Activated T-cell treated with anti-CD3 and anti-CD28 coated beads for 48 hours (primary cell): ENCODE results near the gene AFAP1L2.
"Not testable (repeated sequence)": the region's sequence is repeated elsewhere in the genome, so short reads cannot be mapped to it uniquely, and the experiment has no call there.

Experiments used
- DNase-seq: peaks from one replicate; pipeline ENCODE4 v3.0.0-alpha.2; 2020; ENCODE audit warnings: low read depth

The AFAP1L2 gene

DNA sequence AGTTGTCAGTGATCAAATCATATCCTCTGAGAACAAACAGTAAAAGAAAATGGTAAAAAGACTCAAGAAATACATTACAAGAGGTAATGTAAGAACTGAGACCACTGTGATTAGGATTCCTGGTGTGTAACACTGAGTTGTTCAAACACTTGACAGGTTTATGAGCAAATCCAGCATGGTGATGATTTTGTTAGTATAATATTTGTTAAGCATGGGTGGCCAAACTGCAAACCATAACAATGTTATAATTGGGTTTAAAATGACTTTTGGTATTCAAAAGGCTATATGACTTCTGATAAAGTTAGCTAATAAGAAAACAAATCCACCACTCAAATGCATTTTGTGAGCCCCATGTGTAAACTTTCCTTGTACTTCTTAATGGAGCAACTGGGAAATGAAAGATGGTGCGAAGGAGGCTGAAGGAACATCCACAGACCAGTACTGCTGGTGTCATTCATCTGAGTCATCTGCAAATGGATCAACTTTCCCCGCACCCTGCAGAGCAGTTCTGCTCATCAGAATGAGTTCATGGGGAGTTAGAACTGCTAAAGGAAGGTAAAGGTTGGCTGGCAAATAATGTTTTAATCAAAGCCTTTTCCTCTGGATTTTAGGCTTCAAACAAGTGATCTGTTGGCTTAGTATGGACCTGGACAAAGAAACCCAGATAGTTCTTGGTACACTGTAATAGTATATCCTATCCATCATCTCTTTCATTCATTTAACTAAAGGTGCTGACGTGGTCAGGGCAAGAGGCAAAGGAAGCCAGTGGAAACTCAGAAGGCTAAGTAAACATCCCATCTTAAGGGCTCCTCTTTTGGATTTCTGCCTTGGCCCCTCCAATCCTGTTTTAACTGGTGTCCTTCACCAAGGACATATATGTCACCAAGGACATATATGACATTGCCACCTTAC, 45.0 kb downstream of the AFAP1L2 start:
- DNase-seq, result no peak

DNA sequence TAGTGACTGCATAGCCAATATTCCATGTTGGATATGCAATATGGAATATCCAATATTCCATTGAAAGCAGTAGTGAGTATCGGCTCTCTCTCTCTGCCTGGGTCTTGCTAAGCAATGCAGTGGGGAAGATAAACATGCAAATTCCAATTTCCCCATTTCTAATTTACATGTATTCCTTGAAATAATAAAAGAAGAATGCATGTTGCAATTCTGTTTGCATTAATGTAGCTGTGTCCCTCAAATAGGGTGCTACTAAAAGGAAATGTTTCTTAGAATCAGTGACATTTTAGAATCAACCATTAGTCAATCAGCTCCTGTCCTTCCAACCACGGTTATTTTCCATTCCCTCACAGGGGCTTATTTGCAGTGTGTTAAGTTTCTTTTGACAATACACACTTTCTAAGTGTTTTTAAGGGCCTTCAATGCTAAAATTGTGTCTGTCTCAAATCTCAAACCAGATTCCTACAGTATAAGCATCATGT, 46.7 kb downstream of the AFAP1L2 start:
- no peak for DNase-seq

DNA sequence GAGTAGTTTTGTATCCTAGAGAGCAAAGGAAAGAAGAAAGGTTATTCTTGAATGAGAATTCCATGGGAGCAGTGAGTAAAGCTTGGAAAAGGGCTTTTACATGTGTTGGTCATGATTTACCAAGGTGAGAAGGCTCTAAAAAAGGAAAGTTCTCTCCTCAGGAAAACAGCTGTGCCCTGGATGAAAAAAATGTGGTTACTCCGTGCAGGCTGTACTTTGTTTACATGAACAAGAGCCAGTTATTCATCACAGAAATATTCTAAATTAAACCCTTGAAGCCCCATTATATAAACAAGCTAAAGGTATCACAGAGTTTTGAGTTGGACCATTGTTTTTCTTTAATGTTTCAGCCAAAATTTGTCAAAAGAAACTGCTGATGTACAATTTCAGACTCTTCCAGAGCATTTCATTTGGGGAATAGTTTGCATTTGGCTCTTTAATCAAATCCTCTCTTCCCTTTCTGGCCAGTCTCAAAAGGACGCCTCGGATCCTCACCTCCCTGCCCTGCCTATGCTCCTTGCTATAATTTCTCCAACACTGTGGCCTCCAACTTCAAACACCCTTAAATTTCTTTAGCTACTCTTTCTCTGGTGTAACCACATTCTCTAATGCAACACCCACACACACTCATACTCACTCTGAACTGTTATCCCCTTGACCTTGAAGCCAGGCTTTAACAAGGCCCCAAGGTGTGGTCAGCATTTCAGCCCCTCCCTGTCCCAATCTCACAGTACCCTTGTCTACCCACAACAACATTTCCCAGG, 47.4 kb downstream of the AFAP1L2 start:
- no peak for DNase-seq

DNA sequence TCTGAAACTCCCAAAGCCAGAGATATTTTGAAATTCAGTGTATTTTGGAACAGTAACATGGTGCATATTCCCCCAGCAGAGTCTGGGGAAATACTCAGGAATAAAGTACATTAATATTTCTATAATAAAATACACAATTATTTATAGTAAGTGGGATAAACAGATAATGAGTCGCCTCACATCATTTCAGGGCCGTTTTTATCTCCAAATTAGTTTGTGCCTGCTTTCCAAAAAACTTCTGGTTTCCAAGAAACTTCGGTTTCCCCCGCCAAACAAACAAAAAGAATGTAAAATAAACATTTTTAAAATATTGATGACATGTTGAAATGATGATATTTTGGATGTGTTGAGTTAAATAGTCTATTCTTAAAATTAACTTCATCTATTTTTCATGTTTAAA, 48.2 kb downstream of the AFAP1L2 start:
- no peak for DNase-seq

DNA sequence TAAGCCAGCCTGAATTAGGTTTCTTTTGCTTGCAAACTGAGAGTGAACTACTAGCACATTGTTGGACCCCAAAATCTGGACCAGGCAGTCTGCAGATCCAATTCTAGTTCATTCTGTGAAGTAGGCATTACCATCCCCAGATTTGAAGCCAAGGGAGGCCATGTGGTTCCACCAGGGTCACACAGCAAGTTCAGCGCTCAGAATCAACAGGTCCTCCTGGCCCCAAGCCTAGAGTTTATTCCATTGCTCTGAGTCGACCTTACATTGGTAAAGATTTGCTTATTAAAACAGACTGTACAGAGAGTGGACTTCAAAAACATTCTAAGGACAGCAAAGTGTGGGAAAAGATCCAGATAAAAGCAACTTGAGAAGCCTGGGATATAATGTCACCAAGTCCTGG, 50.9 kb downstream of the AFAP1L2 start:
- DNase-seq, result no peak

DNA sequence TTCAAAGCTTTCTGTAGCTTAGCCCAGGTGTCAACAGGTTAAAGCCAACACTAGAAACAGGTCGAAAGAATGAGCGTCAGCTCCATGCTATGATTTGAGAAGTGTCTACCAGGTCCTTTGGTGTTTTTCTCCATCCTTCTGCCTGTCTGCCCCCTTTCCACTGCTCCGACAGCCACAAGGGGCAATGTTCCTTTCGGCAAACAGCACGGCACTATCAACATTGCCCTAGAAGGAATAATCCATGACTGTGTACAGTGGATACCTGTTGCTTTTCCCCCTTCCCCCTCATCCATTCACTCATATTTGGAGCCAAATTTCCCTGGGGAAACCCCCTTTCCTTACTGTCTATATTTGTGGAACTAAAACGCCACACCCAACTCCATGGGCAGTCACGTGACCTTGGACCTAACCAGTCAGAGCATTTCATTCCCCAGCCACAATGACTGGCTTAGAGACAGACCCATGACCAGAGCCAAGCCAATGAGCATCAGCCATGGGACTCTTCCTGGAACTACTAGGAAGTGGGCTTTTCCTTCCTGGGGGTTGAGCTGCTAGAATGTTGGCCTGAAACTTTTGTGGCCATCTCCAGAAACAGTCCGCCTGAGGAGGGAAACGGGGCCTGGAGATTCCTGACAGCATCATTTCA, 51.5 kb downstream of the AFAP1L2 start:
- no peak for DNase-seq

DNA sequence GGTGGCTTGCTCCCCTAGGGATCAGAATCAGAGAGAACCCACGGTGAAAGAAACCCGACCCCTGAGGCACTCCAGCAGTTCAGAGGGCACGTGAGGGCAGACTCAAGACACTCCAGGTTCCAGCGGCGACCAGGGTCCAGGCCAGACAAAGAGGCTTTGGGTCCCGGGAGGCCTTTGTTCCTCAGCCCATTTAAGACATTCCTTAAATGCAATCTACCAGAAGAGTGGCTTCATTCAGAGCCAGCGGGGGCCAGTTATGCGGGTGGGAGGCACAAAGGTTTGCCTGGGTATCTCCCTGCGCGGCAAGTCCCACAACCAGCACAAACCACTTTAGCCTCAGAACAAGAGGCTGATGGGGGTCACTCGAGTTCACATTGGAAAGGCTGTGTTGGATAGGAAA, 53.6 kb downstream of the AFAP1L2 start:
- no peak for DNase-seq

DNA sequence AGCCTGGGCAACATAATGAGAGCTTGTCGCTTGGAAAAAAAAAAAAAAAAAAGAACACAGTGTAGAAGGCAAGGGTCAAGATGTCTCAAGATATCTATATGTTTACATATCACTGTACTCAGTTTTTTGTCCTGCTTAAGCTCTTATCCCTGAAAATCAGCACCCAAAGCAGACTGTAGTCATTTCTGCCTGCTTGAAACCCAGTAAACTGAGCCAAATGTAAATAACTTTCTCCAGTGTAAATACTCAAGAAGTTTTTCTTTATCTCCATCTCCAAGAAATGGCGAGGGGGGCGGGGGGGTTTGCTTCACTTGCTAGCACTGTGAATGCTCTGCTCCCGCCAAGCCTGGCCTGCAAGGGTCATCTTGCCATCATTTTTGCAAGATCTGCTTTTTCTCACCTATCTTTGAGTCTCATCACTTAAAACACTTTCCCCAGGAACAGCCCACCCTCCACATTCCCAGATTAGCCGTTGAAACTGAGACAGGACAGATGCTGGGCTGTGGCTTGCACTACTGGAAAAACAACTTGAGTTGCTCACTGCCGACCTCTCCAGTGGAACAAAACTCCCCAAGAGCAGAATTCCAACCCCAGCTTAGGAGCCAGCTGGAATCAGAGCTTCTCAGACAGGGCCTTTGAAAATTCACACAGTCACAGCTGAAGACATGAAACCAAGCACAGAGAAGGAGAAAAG, 54.6 kb downstream of the AFAP1L2 start:
- no peak for DNase-seq

DNA sequence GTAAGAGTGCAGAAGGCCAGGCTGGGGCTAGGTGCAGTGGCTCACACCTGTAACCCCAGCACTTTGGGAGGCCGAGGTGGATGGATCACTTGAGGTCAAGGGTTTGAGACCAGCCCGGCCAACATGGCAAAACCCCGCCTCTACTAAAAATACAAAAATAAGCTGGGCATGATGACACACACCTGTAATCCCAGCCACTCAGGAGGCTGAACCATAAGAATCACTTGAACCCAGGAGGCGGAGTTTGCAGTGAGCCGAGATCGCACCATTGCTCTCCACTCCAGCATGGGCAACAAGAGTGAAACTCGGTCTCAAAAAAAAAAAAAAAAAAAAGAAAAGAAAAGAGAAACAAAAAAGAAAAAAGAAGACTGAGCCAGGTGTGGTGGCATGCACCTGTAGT, 55.2 kb downstream of the AFAP1L2 start:
- DNase-seq, result not testable (repeated sequence)

DNA sequence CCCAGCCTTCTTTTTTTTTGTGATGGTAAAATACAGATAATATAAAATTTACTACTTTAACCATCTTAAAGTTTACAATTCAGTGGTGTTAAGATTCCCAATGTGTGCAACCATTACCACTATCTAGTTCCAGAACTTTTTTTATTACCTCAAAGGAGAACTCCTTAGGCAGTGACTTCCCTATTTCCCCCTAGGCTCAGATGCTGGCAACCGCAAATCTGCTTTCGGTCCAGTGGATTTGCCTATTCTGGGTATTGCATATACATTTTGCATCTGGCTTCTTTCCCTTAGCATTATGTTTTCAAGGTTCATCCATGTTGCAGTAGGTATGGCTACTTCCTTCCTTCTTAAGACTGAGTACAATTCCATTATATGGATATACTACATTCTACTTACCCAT, 56.5 kb downstream of the AFAP1L2 start:
- DNase-seq, result no peak

DNA sequence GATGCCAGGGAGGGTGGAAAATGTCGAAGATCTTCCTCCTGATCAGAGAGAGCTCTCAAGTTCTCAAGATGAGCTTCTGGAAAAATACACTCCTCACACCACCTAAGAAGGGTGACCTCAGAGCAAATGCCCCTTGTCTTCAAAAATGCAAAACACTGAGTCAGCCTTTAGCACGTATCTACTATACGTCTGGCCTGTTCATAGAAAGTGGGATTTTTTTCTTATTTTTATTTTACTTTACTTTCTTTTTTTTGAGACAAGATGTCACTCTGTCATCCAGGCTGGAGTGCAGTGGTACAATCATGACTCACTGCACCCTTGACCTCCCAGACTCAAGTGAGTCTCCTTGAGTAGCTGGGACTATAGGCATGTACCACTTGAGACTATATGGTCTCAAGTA, 57.1 kb downstream of the AFAP1L2 start:
- no peak for DNase-seq

DNA sequence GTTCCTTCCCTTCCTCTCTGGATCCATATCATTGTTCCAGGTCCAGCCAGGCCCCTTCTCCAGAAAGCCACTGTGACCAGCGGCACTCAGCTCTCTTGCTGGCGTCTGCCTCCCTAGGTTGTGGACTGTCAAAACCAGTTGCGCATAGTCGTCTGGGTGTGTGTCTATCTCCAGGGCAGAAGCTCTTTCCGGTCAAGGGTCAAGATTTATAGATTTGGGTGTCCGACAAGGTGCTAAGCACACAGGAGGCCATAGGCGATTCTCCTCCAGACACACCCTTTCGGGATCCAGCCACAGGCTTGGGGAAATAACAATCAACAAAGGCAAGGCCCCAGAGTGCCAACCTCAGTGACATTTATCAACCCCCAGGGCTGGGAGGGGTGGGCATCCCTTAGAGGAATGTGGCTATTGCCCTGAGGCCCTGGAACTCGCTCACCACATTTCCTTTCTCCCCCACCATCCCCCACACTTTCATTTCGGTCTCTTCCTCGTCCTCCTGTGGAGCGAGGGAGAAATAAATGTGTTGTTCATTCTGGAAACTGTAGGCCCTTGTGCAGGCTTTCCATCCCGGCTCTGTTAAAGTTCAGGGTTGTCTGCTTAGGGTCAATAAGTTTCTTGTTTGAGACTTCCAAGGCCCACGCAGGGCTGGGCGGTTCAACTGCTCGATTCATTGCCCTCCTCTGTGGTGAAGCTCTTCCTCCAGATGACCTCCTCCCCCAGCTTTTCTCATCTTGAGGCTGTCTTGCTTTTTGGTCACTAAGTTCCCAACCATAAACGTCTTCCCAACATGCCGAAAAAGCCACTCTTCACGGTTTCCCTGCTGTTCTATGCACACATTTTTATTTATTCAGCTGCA, 57.9 kb downstream of the AFAP1L2 start:
- no peak for DNase-seq

DNA sequence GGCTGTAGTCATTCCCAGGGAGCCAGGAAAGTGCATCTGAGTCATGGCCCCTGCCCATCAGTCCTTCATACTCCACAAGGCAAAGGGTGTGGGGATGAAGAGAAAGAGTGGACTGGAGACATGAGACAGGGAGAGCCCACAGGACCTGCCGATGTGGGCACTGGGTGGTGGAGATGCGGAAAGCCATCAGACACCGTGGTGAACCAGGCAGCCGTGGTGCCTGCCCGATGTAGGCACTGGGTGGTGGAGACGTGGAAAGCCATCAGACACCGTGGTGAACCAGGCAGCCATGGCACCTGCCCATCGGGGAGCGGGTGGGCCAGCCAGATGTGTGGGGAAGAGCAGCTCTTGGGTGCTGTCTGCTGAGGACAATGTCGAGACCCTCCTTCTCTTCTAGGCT, 58.6 kb downstream of the AFAP1L2 start:
- no peak for DNase-seq

DNA sequence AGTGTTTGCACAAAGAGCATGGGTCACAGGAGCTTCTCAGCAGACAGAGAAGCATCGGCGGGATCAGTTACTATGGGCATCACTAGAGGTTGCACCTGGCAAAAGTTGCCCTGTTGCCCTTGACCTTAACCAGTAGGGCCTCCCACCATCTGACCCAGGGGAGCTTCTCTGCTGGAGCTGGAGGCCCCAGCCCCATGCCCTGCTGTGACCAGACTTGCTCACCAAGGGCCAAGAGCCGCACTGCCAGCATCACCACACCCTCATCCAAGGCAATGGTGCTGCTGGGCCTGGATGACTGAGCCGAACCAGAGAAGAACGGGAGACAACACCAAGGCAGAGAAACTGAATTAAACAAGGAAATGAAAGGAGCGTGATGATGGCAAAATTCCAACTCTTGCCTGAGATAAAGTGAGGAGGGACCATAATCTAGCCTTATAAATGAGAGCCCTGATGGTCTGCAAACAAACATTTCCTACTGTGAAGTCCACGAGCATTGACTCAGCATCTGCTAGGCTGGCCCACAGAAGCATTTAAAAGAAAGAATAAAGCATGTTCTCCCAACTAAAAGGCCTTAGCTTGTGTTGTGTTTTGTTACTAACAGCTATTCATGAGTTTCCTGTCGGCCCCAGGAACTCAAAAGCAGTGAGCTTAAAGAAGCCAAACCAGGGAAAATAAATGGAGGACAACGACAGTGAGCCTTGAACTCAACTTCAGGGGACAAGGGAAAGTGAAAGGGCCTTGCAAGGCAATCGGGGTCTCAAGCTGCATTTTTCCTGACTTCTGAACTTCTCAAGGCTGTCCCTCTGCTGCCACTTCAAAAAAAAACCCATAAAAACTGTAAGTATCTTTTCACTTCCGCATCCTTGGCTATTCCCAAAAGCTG, 60.4 kb downstream of the AFAP1L2 start:
- no peak for DNase-seq

DNA sequence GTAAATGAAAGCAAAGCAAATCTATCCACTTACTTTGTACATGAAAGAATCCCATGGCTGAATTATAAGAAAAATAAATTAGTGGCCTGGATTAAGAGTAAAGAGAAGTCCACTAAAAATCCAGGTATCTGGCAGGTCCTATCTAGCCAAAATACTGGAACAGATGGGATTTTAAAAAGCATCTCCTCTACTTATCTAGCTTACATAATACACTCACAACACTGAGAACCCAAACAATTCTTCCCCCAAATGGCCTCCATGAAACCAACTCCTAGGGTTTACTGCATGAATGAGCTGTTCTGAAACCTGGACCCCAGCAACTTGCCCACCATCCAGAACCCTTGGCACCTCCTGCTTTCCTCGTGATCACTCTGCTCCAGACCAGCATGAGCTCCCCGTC, 61.3 kb downstream of the AFAP1L2 start:
- no peak for DNase-seq

DNA sequence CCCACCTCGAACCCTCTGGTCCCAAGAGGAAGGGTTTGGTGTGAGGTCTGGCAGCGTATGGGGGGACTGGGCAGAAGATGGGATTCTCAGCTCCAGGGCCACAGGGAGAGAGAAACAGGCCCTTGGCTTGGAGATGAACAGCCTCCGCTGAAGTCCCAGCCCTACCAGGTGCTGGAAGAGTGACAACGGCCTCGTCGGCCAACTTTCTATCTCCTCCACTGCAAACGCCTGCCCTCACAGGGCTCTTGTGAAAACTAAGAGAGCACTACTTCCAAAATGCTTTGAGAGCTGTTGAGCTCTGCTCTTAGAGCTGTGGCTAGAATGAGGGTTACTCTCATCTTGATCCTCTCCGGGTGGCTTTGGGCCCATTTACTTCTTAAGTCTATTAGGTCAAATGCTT, 63.5 kb downstream of the AFAP1L2 start:
- no peak for DNase-seq

DNA sequence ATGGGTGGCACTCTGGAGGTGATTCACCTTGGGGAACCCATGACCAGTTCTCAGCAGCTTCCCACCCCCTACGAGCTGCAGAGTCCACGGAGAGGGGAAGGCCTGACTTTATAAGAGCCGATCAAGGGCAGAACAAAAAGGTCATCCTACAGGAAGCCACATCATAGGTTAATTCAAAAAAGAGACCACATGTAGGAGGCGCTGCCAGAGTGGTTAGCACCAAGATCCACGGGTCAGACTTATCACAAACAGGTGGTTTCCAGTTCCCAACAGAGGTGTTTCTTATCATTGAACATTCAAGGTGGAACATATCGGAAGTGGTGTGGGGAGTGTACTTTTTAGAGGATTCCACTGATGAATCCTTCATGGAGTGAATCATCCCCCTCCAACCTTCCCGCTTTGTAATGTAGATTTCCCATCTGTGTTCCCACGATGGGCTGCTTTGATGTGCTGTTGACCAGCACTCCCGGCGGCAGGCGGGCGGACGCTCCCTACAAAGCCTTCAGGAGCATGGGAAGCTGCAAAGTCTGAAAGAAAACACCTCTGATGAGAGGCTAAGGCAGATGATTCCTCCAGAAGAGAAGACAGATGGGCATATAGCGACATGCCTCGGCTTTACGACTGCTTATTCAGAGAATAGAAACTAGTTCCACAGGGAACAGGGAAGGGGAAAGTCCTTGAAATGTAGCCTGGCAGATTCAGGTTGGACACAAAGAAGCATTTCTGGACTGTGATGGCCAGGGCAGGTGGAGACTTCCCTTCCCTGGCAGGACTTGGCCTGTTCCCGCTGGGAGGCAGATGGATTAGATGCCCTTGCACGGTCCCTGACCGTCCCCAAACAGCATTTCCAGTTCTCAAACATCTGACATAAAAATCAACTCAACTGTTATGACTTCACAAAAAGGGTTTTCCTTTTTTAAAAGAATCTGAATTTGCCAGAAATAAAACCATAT, 66.5 kb downstream of the AFAP1L2 start:
- peak; percentile 3 for DNase-seq

DNA sequence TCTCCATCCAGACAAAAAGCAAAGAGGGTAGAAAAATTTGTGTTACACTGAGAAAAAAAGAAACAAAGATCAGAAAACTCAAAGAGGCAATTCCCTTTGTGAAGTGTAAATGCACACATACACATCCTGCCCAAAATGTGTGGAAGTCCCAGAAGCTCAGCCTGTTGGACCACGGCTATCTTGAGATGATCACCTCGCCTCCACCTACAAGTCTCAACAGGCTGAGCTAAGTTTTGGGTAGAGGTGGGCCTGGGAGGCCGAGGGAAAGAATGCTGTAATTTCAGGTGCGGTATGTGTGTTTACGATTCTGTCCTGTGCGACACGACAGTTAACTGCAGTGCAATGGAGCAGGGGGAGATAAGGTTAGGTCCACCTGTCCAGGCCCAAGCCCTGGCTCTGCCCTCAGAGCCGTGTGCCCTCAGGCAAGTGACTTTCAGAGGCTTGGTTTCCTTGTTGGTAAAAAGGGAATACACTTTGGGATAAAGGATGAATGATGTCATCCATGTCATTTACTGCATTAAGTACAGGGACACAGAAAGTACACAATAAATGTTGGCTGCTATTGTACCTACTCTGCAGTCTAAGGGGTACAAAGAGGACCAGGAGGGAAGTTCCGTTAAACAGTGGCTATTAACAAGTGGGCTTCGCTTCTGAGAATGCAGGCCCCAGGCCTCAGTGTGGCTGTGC, 67.3 kb downstream of the AFAP1L2 start:
- DNase-seq, result no peak
